ENCODE measurements around the gene KAZN.
A peak's percentile ranks its signal among the peaks of the same experiment; 100 is the strongest.
"Not testable (repeated sequence)": the region's sequence is repeated elsewhere in the genome, so short reads cannot be mapped to it uniquely, and the experiment has no call there.

Gene KAZN

GRCh38 chr1:14598498-14599182 lies at the start of gene KAZN:
KAZN (plus strand) TSS chr1:14598685.
- DNase-seq, result peak; percentile 70

- no peak for DNase-seq
Measured at GRCh38 chr1:14549897-14550620, 48.4 kb upstream of the KAZN start.

GRCh38 chr1:14551386-14551785 lies 47.1 kb upstream of the KAZN start:
- DNase-seq, result no peak

GRCh38 chr1:14552246-14552965 lies 46.1 kb upstream of the KAZN start:
- DNase-seq, result peak; percentile 53

DNA sequence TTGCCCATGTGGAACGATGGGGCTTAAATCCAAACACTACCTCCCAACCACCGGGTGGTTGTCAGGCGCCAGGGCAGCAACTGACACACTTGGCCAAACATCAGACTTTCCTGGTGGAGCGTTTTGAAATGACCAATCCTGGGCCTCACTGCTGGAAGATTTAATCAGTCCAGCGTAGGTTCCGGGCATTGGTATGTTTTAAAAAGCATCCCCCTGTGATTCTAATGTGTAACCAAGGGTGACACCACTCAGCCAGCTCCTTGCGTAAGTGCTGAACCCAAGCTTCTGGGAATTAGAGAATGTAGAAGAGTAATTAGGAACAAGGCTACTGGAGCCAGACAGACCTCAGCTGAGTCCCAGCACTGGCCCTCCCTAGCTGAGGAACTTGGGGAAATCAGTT lies 44.8 kb upstream of the KAZN start:
- no peak for DNase-seq

DNA sequence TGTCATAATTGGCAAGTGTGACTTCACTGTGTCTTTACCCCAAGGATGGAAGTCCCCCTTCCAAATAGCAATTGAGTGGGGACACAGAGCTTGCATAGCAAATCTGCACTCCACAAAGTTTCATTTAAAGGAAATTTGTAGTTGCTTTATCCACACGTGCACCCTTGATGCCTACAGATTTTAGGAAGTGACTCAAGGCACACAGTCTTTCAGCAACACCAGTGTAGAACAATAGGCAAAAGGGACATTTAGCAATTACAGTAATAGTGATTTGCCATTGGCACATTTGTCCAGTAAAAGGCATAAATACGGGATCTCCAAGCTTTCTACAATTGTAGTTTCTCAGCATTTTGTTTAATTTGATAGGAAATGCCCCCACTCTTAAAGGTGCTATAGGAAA lies 43.4 kb upstream of the KAZN start:
- no peak for DNase-seq

DNA sequence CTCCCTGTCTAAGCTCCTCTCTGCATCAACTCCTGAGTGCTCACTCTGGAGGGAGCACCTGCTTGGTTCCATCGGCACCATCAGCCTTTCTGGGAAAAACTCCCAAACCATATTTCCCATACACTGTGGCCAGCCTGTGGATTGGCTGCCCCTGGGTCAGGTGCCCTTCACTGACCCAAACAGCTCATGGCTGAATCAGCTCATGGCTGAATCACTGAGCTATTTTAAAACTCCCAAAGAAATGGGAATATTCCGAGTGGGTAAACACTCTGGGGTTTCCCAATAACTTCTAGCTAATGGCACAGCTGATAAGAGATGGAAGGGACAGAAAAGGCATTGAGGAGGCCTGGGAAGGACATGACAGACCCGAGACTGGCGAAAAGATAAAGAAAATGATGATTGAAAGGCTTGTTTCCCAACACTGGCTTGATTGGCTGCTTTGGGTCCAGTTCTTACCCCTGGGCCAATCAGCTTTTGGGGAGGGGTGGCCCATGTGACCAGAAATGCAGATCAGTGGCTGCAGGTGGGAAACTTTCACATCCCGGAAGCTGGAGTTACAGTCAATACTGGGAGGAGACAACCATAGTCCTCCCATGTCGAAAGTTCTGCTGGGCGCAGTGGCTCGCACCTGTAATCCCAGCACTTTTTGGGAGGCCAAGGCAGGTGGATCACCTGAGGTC lies 37.3 kb upstream of the KAZN start:
- DNase-seq, result no peak

GRCh38 chr1:14565090-14565489 lies 33.4 kb upstream of the KAZN start:
- DNase-seq, result no peak

DNA sequence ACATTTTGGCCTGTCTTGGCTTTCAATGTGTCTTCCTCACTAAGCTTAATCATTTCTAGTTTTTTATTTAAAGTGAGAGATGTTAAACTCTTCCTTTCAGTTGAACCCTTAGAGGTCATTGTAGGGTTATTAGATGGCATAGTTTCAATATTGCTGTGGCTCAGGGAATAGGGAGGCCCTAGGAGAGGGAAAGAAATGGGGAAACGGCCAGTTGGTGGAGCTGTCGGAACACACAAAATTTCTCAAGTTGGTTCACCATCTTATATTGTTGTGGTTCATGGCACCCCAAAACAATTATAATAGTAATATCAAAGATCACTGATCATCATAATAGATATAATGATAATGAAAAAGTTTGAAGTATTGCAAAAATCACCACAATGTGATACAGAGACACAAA lies 31.4 kb upstream of the KAZN start:
- DNase-seq, result no peak

DNA sequence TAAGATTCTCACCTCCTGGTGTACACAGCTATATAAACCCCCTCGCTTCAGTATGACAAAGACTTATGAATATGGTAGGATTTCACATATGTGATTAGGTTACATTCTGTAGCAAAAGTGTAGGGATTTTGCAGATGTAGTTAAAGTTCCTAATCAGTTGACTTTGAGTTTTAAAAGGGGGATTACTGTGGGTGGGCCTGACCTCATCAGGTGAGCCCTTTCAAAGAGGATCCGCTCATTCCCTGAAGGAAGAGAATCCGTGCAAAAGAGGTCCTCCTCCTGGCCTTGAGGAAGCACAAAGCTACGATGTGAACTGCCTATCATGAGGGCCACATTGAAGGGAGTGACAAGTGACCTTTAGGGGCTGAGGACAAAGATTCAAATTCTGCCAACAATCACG lies 30.6 kb upstream of the KAZN start:
- DNase-seq, result no peak

DNA sequence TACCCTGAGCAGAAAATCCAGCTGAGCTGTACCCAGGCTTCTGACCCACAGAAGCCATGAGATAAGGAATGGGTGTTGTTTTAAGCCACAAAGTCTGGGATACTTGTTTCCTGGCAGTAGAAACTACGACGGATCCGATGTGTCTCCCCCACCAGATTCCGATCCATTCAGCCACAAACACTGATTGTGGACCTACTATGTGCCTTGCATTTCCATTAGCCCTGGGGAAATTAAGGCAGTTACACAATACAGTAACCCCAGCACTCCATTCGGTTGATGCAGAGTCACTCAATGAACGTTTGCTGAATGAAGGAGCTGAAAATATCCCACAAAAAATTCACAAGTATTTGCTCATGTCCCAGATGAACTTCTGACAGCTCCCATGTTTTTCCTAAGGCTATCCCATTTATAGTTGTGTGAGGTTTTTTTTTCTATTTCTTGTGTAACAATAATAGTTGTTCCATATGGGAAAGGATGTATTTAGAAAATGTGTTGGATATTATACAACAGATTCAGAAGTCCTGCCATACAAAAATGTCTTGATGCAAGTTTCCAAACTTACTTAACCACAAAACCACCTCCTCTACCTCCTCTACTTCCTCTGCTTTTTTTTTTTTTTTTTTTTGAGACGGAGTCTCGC lies 29.6 kb upstream of the KAZN start:
- no peak for DNase-seq

GRCh38 chr1:14570514-14570913 lies 28.0 kb upstream of the KAZN start:
- DNase-seq, result no peak

DNA sequence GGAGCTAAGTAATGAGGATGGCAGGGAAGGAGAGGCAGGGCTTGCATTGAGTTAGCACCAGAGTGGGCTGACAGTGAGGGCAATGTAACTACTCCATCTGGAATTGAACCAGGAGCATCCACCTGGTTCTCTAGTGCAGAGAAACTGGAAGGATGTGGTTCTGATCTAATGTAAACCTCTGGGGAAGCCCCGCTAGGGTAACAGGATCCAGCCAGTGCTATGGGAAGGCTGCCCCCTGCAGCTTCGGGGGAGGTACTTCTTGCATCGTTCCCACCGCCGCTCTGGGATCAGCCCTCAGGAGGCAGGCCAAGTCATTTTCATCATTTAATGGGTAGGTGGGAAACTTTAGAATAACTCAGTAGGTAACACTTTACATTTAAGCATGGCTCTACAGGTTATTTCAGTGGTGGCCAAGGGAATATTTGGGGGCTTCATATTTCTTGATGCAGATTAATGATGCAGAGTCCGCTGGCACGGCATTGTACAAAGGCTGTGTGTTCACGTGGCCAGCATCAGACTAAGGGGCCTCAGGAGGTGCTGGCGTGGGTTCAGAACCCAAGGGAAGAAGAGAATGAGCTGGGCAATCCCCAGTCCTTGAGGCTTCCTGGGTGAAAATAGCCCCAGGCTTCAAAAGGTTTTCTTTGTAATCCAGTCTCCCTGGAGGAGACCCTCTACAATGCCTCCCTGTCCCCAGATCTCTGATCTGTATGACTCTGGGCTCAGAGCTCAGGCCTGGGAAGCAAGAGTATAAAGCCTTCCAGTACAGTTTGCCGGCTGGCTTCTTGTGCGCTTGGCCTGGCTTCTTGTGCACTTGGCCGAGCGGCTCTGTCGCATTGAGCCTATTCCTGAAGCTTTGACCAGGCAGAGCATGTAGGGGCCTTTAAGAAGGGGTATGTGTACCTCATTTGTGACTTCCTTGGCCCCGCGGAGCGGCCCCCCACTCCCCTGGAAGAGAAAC lies 26.4 kb upstream of the KAZN start:
- no peak for DNase-seq

GRCh38 chr1:14572861-14573260 lies 25.6 kb upstream of the KAZN start:
- no peak for DNase-seq

DNA sequence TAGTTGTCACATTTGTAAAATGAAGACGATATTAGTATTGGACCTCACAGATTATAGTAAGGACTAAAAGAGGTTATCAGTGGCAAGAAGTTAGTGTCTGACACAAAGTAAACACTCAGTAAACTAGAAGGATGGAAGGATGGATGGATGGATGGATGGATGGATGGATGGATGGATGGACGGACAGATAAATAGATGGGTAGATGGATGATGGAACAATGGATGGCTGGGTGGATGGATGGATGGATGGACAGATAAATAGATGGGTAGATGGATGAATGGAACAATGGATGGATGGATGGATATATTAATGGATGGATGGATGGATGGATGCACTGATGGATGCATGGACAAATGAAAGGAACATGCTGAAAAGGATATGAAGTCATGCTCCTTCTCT lies 22.3 kb upstream of the KAZN start:
- DNase-seq, result no peak

DNA sequence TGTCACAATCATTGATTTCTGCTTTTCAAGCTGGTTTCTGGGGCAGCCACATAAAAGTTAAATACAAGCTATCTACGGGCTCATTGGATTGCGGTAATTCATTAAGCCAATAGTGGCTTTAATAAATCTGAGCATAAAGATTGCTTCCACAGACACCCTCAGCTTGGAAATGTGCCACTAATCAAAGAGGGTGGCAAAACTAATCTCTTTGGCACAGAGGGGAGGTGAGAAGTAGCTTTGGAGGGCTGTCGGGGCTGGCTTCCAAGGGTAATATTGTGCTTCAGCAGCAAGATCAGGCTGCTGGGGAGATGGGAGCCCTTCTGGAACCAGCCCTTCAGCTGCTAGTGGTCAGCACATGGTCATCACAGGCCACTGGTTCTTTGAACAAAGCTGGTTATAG lies 21.2 kb upstream of the KAZN start:
- no peak for DNase-seq

DNA sequence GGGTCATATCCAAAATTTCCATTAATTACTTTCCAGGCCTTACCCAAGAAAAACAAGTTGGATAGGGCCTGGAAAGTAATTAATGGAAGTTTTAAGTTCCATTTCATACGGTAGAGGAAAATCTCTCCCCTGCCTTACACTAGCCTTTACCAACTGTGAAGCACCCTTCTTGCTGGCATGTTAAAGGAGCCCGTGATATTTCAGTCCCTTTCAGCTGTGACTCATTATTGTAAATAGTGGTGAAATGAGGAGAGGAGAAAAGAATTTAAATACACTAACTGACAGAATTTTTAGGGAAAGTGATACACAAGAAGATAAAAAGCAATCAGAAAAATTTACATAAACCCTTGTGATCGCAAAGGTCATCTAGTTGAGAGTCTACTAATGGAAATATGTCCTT lies 20.3 kb upstream of the KAZN start:
- no peak for DNase-seq

- not testable (repeated sequence) for DNase-seq
Measured at GRCh38 chr1:14580295-14580694, 18.2 kb upstream of the KAZN start.

GRCh38 chr1:14580986-14581385 lies 17.5 kb upstream of the KAZN start:
- DNase-seq, result no peak

DNA sequence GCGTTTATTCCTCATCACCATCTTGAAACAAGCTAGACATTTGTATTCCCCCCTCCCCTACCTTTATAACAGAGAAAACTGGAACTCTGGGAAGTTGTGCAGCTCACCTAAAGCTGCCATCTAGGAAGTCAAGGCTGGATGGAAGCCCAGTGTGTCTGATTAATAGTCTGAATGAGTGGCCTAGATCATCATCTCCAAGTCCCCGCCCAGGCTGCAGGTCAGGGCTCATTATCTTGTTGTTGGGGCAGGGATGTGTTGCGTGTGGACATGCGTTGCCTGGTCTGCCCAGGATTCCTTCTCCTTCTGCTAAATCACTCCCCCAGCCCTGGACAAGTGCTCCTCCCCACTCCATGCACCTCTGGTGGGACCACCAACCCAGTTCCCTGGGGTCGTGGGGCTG lies 14.7 kb upstream of the KAZN start:
- DNase-seq, result no peak

- no peak for DNase-seq
Measured at GRCh38 chr1:14585728-14586127, 12.8 kb upstream of the KAZN start.
